MCF 10A (cell line): ENCODE measurements around the gene RPTOR. TPM values are rescaled to one million over a fixed set of nuclear protein-coding genes. Genes with fewer than 3 reads are reported as not detected.

Experiments used
- BruUV-seq: library from RNA; stranded (reverse); fragments of 400-500 nt; replicated peaks from 2 replicates; lab custom pipeline; 2021; lab: Mats Ljungman, UMichigan
- CTCF ChIA-PET: fragments of 300-600 bp; sonication (Branson Sonifier 250); formaldehyde crosslinking; extraction: SDS; loops from one replicate; lab custom pipeline; 2021; ENCODE audit warnings: antibody characterized with exemption, inconsistent platforms; lab: Yijun Ruan, JAX
- POLR2A ChIA-PET: fragments of 300-600, 350-650 bp; sonication (Branson Sonifier 250); formaldehyde crosslinking; extraction: SDS; loops from one replicate; lab custom pipeline; 2020; ENCODE audit warnings: antibody characterized with exemption, inconsistent platforms; lab: Yijun Ruan, JAX
- DNase-seq: peaks from one replicate; pipeline ENCODE4 v3.0.0-alpha.2; 2018; ENCODE audit not compliant: unreplicated experiment
- H3K27ac Mint-ChIP-seq: one replicate; pipeline ENCODE4 v1.8.0; 2022; ENCODE audit warnings: mild to moderate bottlenecking, low read depth, mixed read lengths; ENCODE audit not compliant: unreplicated experiment
- H3K27me3 Mint-ChIP-seq: one replicate; pipeline ENCODE4 v1.8.0; 2022; ENCODE audit warnings: mixed read lengths; ENCODE audit not compliant: insufficient read depth, unreplicated experiment
- H3K36me3 Mint-ChIP-seq: one replicate; pipeline ENCODE4 v1.8.0; 2022; ENCODE audit warnings: mild to moderate bottlenecking, moderate library complexity, mixed read lengths; ENCODE audit not compliant: insufficient read depth, unreplicated experiment
- H3K4me1 Mint-ChIP-seq: one replicate; pipeline ENCODE4 v1.8.0; 2022; ENCODE audit warnings: mixed read lengths; ENCODE audit not compliant: insufficient read depth, unreplicated experiment
- H3K4me3 Mint-ChIP-seq: one replicate; pipeline ENCODE4 v1.8.0; 2022; ENCODE audit warnings: mild to moderate bottlenecking, moderate library complexity, mixed read lengths; ENCODE audit not compliant: unreplicated experiment
- H3K9me3 Mint-ChIP-seq: one replicate; pipeline ENCODE4 v1.8.0; 2022; ENCODE audit warnings: mixed read lengths; ENCODE audit not compliant: unreplicated experiment
- CTCF ChIP-seq: fragments of 200-600 bp; IDR thresholded peaks from one replicate; pipeline ENCODE4 v1.8.0; 2022; ENCODE audit warnings: antibody characterized with exemption, mild to moderate bottlenecking; ENCODE audit not compliant: unreplicated experiment
- intact Hi-C: fragments of 100-400 bp; cut with micrococcal nuclease; formaldehyde crosslinking; loops from 2 replicates; pipeline ENCODE4 v1.14.1; 2022
- total RNA-seq: library from RNA; stranded (reverse); gene quantifications from 2 replicates; pipeline ENCODE4 v1.2.3, GENCODE V29; 2022

The RPTOR gene
- total RNA-seq, 1 experiment from 2014 or later = 41.3 TPM

GRCh38 chr17:80768389-80768788, 223.8 kb downstream of the RPTOR start:
- Mint-ChIP-seq H3K27me3 (no peaks in the 10 kb centered on the region), H3K27ac (no peak overlapping the region), H3K9me3 (no peaks in the 10 kb centered on the region), H3K36me3 (peaks cover 6% of the 10 kb centered on the region), H3K4me3 (no peak overlapping the region), H3K4me1 (peaks cover 1% of the 10 kb centered on the region)
- no peak for DNase-seq
- no peak for TF ChIP-seq CTCF
- POLR2A ChIA-PET = no interaction called here
- no TSS peak for BruUV-seq
- intact Hi-C loops = loop anchor here (10.0 kb wide), 1 partner anchor 164 kb away; no protein-coding TSS in a partner anchor
- CTCF ChIA-PET = interaction anchor here (0.9 kb wide), 1 partner anchor 93 kb away, joined by 3 read pairs; no protein-coding TSS in a partner anchor

GRCh38 chr17:80768936-80769335, 224.3 kb downstream of the RPTOR start:
- Mint-ChIP-seq H3K9me3 (no peaks in the 10 kb centered on the region), H3K27ac (no peak overlapping the region), H3K27me3 (no peaks in the 10 kb centered on the region), H3K36me3 (peaks cover 6% of the 10 kb centered on the region), H3K4me3 (no peak overlapping the region), H3K4me1 (no peaks in the 10 kb centered on the region)
- no peak for TF ChIP-seq CTCF
- no TSS peak for BruUV-seq
- intact Hi-C loops = loop anchor here (10.0 kb wide), 1 partner anchor 164 kb away; no protein-coding TSS in a partner anchor
- POLR2A ChIA-PET = no interaction called here
- no peak for DNase-seq
- CTCF ChIA-PET = interaction anchor here (0.9 kb wide), 1 partner anchor 92 kb away, joined by 3 read pairs; no protein-coding TSS in a partner anchor

GRCh38 chr17:80769516-80769915, 224.9 kb downstream of the RPTOR start:
- Mint-ChIP-seq H3K4me1 (no peaks in the 10 kb centered on the region), H3K27me3 (no peaks in the 10 kb centered on the region), H3K36me3 (peaks cover 6% of the 10 kb centered on the region), H3K27ac (no peak overlapping the region), H3K4me3 (no peak overlapping the region), H3K9me3 (no peaks in the 10 kb centered on the region)
- TF ChIP-seq CTCF = no peak
- BruUV-seq = no TSS peak
- ChIA-PET POLR2A (no interaction called here), CTCF (no interaction called here)
- no peak for DNase-seq
- intact Hi-C loops = loop anchor here (10.0 kb wide), 1 partner anchor 165 kb away; no protein-coding TSS in a partner anchor

- no peak for TF ChIP-seq CTCF
- ChIA-PET POLR2A (no interaction called here), CTCF (no interaction called here)
- intact Hi-C loops = loop anchor here (10.0 kb wide), 1 partner anchor 165 kb away; no protein-coding TSS in a partner anchor
- H3K4me3 Mint-ChIP-seq = no peak overlapping the region
- no TSS peak for BruUV-seq
- no peaks in the 10 kb centered on the region for H3K27me3 Mint-ChIP-seq
- peaks cover 6% of the 10 kb centered on the region for H3K36me3 Mint-ChIP-seq
- no peak overlapping the region for H3K27ac Mint-ChIP-seq
- H3K9me3 Mint-ChIP-seq = no peaks in the 10 kb centered on the region
- H3K4me1 Mint-ChIP-seq = no peaks in the 10 kb centered on the region
- no peak for DNase-seq
Measured at GRCh38 chr17:80769936-80770625, 225.4 kb downstream of the RPTOR start.
